ENCODE results near the gene IFI27L2. TPM values are rescaled to one million over a fixed set of nuclear protein-coding genes. Genes with fewer than 3 reads are reported as not detected.

Gene IFI27L2
- total RNA-seq, 1 experiment from 2014 or later = 28.6 TPM

- Histone ChIP-seq H2BK20ac (ENCODE audit: low read depth, low read length, poor library complexity, severe bottlenecking) (no peak overlapping the region), H4K8ac (replicated peaks; ENCODE audit: insufficient read length, low read depth, low read length) (no peak overlapping the region), H4K5ac (ENCODE audit: insufficient read length, low read depth, low read length) (no peak overlapping the region), H4K20me1 (ENCODE audit: control insufficient read depth, insufficient read depth, insufficient read length) (no peaks in the 10 kb centered on the region), H2AK5ac (ENCODE audit: insufficient read length, low read length) (no peak overlapping the region), H3K23ac (ENCODE audit: insufficient read length, low read depth, low read length) (no peak overlapping the region), H4K91ac (ENCODE audit: insufficient read length, low read depth, low read length) (no peak overlapping the region), H3K18ac (ENCODE audit: insufficient read length, low read depth, low read length) (no peak overlapping the region), H2BK120ac (ENCODE audit: low read depth, low read length, poor library complexity, severe bottlenecking) (no peak overlapping the region), H3K4ac (ENCODE audit: low read depth, low read length) (no peak overlapping the region), H2BK15ac (ENCODE audit: low read depth, low read length) (no peak overlapping the region), H3K23me2 (ENCODE audit: insufficient read length, low read depth, low read length, poor library complexity, severe bottlenecking) (no peaks in the 10 kb centered on the region), H3K14ac (ENCODE audit: insufficient read depth, low read length) (no peak overlapping the region), H3K9ac (ENCODE audit: extremely low read depth, insufficient read length, low read length) (no peak overlapping the region), H3K79me1 (ENCODE audit: insufficient read depth, low read depth, low read length, poor library complexity, severe bottlenecking) (no peaks in the 10 kb centered on the region), H2BK12ac (ENCODE audit: insufficient read length, low read depth, low read length) (no peak overlapping the region), H2AFZ (ENCODE audit: low read length) (no peak overlapping the region), H3K27me3 (ENCODE audit: insufficient read depth, low read length) (no peaks in the 10 kb centered on the region), H3K56ac (ENCODE audit: insufficient read length, low read depth, low read length) (no peak overlapping the region), H3K79me2 (ENCODE audit: insufficient read depth, low read length) (no peaks in the 10 kb centered on the region), H3K4me1 (ENCODE audit: insufficient read depth, low read length) (peaks cover 4% of the 10 kb centered on the region; the same call in 1 of the 2 replicates), H2BK5ac (ENCODE audit: insufficient read length, low read length) (no peak overlapping the region), H3K4me2 (ENCODE audit: insufficient read depth, insufficient read length, low read length) (no peak overlapping the region), H3K9me3 (ENCODE audit: control insufficient read depth, low read depth, low read length) (no peaks in the 10 kb centered on the region), H3K27ac (ENCODE audit: insufficient read length, low read depth, low read length) (no peak overlapping the region), H3T11ph (ENCODE audit: low read length) (no peak overlapping the region)
- no CpG with 5 or more reads among the region's 4 CpGs for WGBS (ENCODE audit: extremely low coverage, insufficient read length, low lambda C conversion rate)
- no peak for TF ChIP-seq CTCF (conservative IDR thresholded peaks at IDR 0.05)
- no peak overlapping the region for H3K27ac Mint-ChIP-seq
- H3K36me3 Mint-ChIP-seq (ENCODE audit: insufficient read depth in 1 of 3, low read depth in 3 of 3) = peaks cover 0 to 18% (median 6%) of the 10 kb centered on the region in 3 experiments; a peak in 4 of 7 replicates
- no peak for DNase-seq
- no peak overlapping the region for H3K4me3 Mint-ChIP-seq
- H3K9me3 Mint-ChIP-seq = peaks cover 14 to 15% of the 10 kb centered on the region in 2 experiments
- peaks cover 16 to 19% of the 10 kb centered on the region in 2 experiments for H3K4me1 Mint-ChIP-seq
- peaks cover 12% of the 10 kb centered on the region for H3K27me3 Mint-ChIP-seq (ENCODE audit: low read depth)
Observed at GRCh38 chr14:94135476-94135875, 6.1 kb upstream of the IFI27L2 start.
